HG03460 (cell line): ENCODE measurements around the gene SPRED1.
A peak's percentile ranks its signal among the peaks of the same experiment; 100 is the strongest.
"Not testable (repeated sequence)": the region's sequence is repeated elsewhere in the genome, so short reads cannot be mapped to it uniquely, and the experiment has no call there.

Source experiments
- ATAC-seq: cut with Tn5 transposase; IDR thresholded peaks from one replicate; pipeline ENCODE4 v1.9.1; 2021; ENCODE audit not compliant: unreplicated experiment

SPRED1 gene

GRCh38 chr15:38229705-38230310 is 22.8 kb upstream of the SPRED1 start:
- no peak for ATAC-seq

GRCh38 chr15:38231436-38231835 is 21.2 kb upstream of the SPRED1 start:
- ATAC-seq = no peak

DNA sequence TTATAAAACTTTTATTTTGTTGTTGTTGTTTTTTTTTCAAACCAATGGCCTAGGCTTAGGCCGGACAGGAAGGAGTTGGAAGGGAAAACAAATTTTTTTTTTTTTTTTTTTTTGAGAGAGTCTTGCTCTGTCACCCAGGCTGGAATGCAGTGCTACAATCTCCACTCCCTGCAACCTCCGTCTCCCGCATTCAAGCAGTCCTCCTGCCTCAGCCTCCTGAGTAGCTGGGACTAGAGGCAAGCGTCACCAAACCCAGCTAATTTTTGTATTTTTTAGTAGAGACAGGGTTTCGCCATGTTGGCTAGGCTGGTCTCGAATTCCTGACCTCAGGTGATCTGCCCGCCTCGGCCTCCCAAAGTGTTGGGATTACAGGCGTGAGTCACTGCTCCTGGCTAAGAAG is 15.6 kb upstream of the SPRED1 start:
- ATAC-seq = not testable (repeated sequence)

DNA sequence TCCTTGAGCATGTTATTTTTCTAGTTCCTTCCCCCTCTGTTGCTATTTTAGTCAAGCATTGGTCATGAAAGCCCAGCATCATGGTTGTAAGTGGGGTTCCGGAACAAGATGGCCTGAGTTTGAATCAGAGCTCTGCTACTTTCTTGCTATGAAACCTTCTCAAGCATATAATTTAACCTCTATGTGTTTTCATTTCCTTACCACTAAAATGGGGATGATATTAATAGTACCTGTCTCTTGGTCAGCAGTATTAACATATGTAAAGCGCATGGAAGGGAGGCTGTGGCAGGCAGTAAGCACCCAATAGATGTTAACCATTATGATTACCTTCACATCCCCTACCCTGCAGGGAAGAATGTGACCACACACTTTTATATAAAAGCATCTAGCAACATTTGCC is 14.3 kb upstream of the SPRED1 start:
- no peak for ATAC-seq

GRCh38 chr15:38242055-38242454 is 10.6 kb upstream of the SPRED1 start:
- peak; percentile 84 for ATAC-seq

DNA sequence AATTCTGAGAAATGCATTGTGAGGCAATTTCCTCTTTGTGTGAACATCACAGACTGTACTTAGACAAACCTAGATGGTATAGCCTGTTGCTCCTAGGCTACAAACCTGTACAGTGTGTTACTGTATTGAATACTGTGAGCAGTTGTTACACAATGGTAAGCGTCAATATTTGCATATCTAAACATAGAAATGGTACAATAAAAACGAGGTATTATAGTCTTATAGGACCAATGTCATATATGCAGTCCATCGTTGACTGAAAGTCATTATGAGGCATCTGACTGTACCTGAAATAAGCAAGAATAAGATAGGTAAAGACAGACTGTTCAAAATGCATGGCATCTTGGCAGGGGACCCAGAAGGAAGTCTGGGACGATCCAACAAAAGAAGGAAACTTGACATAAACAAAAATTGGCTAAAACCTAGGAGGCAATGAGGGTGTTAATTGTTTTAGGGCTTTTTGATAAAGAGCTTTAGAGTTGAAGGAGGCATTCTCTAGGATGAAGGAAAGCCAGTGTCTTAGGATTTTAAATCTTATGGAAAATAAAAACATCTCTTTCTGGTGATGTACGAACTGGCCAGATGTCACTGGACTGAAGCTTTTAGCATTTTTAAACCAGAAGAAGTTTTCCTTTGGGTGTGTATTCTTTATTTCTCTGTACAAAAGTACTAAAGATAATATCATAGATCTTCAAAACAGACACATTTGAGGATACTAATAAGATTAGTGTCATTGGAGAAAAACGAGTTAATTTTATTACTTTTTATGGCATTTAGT is 9.2 kb upstream of the SPRED1 start:
- ATAC-seq = no peak

DNA sequence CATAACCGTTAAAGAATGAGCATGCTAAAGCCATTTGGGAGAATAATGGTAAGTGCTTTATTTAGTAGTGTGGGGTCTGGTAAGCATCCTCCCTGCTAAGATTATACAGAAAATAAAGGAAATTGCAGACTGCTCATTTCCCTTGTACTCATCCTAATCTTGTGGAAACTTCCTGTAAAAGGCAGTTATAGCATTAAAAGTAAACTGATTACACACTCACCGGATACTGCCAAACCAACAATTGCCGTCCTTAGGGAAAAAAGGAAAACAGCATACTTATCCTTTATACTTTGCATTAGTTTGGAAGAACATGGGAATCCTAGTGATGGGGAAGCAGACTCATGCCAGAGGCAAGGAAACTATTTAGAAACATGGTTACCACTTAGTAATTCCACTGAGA is 5.3 kb upstream of the SPRED1 start:
- ATAC-seq = no peak

- no peak for ATAC-seq
These were observed 730 bp downstream of the SPRED1 start for GRCh38 chr15:38253351-38253781.

GRCh38 chr15:38254051-38254883 is 1.6 kb downstream of the SPRED1 start:
- ATAC-seq = peak; percentile 49

- ATAC-seq = no peak
These were observed 3.1 kb downstream of the SPRED1 start for GRCh38 chr15:38255690-38256089.

GRCh38 chr15:38257676-38258075 is 5.0 kb downstream of the SPRED1 start:
- no peak for ATAC-seq

DNA sequence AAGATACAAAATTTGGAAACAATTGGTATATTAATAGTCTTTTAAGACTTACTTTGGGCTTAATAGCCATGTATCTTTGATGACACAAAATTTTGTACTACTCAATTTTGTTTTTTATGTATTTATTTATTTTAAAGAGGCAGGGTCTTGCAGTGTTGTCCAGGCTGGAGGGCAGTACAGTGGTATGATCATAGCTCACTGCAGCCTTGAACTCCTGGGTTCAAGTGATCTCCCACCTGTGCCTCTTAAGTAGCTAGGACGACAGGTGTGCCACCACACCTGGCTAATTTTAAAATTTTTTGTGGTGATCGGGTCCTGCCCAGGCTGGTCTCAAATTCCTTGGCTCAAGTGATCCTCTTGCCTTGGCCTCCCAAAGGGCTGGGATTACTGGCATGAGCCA is 6.5 kb downstream of the SPRED1 start:
- no peak for ATAC-seq

- no peak for ATAC-seq
These were observed 7.4 kb downstream of the SPRED1 start for GRCh38 chr15:38260077-38260476.

DNA sequence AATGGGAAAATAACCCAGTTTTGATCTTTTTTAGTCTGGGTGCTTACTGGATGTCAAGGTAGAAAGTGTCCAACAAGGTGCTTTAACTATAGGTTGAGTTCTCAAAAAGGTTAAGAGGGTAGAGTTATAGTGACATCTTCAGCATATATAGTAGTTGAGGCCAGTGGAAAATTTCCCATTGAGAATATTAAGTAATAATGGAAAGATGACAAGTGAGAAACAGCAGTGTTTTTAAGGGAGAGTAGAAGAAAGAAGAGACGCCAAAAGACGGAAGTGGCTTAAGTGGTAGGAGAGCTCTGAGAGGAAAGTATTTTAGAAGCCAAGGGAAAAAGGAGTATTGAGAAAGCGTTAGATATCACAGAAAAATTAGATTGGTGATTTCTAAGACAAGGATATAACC is 10.6 kb downstream of the SPRED1 start:
- ATAC-seq = no peak

DNA sequence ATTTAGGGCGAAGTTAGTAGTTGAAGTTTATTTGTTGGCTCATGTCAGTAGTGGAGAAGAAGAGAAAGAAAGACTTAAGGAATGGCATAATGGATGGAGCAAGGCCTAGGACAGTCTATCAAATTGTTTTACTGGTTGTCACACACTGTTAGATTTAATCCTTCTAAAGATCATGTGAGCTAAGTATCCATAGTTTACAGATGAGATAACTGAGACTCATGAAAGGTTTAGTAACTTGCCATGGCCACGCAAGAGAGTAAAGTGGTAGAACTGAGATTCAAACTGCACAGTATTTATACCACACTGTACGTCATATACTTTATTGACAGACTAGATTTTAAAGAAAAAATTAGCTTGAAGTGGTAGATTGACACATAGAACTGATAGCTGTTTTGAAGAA is 11.4 kb downstream of the SPRED1 start:
- no peak for ATAC-seq

DNA sequence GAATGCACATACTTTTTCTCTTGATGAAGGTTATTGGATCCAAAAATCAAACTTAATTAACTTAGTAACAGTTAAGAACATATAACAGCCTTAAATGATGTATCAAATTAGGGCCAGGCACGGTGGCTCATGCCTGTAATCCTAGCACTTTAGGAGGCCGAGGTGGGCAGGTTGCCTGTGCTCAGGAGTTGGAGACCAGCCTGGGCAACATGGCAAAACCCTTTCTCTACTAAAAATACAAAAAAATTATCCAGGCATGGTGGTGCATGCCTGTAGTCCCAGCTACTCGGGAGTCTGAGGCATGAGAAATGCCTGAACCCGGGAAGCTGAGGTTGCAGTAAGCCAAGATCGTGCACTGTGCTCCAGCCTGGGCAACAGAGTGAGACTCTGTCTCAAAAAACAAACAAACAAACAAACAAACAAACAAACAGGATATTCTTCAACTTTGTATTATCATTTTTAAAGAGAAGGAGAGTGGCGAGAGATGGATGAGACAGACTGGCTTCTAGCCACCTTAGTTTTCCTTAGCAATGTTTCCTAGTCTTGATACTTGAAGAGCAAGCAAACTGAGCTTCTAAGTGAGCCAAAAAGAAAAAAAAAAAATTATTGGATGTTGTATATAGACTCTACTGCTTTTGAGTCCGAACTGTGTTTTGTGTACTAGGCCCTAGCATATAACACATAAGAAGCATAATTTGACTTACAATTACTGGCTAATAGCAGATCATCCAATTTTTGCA is 13.8 kb downstream of the SPRED1 start:
- ATAC-seq = no peak

GRCh38 chr15:38267421-38268022 is 14.9 kb downstream of the SPRED1 start:
- ATAC-seq = no peak

GRCh38 chr15:38271144-38271543 is 18.5 kb downstream of the SPRED1 start:
- no peak for ATAC-seq

GRCh38 chr15:38271895-38272294 is 19.3 kb downstream of the SPRED1 start:
- no peak for ATAC-seq

GRCh38 chr15:38272431-38272830 is 19.8 kb downstream of the SPRED1 start:
- ATAC-seq = not testable (repeated sequence)

DNA sequence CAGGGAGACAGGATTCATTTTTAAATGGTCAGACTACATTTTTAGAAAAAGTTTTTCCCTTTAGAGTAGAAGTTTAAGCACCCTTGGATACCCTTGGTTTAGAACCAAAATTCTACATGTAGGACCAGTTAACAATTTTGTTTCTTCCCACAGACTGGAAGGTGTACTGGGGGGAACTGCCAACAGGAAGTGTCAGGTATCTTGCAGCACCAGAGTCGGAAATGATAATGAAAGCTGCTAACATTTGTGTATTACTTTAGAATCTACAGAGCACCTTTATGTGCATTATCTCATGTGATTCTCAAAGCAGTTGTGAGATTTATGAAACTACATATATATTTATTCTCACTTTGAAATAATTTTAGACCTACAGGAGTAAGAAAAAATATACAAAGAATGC is 21.5 kb downstream of the SPRED1 start:
- ATAC-seq = no peak
